ENCODE data around the gene SNX2.

The SNX2 gene

GRCh38 chr5:122770477-122770876 lies 4.4 kb upstream of the SNX2 start:
- no peak for DNase-seq (ENCODE audit: low read depth)
- in situ Hi-C loops (cut with HindIII; ENCODE audit: low sequenced_read_pairs) = no loop called here
- TF ChIP-seq CTCF (IDR thresholded peaks at IDR 0.05; ENCODE audit: low read depth, low read length, missing control alignments) = no peak

GRCh38 chr5:122772446-122772845 lies 2.4 kb upstream of the SNX2 start:
- no peak overlapping the region for H3K4me3 ChIP-seq (ENCODE audit: low read depth, low read length)
- TF ChIP-seq CTCF (IDR thresholded peaks at IDR 0.05; ENCODE audit: low read depth, low read length, missing control alignments) = no peak
- DNase-seq (ENCODE audit: low read depth) = peak; percentile 41
- in situ Hi-C loops (cut with HindIII; ENCODE audit: low sequenced_read_pairs) = no loop called here

More at GRCh38 chr5:122770477-122770876, 4.4 kb upstream of the SNX2 start:
- H3K4me3 ChIP-seq (ENCODE audit: low read depth, low read length) = no peak overlapping the region

- no peak for DNase-seq (ENCODE audit: low read depth)
- no peak for TF ChIP-seq CTCF (IDR thresholded peaks at IDR 0.05; ENCODE audit: low read depth, low read length, missing control alignments)
- in situ Hi-C loops (cut with HindIII; ENCODE audit: low sequenced_read_pairs) = no loop called here
- H3K4me3 ChIP-seq (ENCODE audit: low read depth, low read length) = no peak overlapping the region
These were observed 1.3 kb upstream of the SNX2 start for GRCh38 chr5:122773619-122774018.

- TF ChIP-seq CTCF (IDR thresholded peaks at IDR 0.05; ENCODE audit: low read depth, low read length, missing control alignments) = no peak
- H3K4me3 ChIP-seq (ENCODE audit: low read depth, low read length) = peak overlapping the region; percentile 95
- DNase-seq (ENCODE audit: low read depth) = no peak
- in situ Hi-C loops (cut with HindIII; ENCODE audit: low sequenced_read_pairs) = no loop called here
These were observed 390 bp upstream of the SNX2 start for GRCh38 chr5:122774519-122774860.

- H3K4me3 ChIP-seq (ENCODE audit: low read depth, low read length) = peak overlapping the region; percentile 95
- DNase-seq (ENCODE audit: low read depth) = no peak
- TF ChIP-seq CTCF (IDR thresholded peaks at IDR 0.05; ENCODE audit: low read depth, low read length, missing control alignments) = no peak
- in situ Hi-C loops (cut with HindIII; ENCODE audit: low sequenced_read_pairs) = no loop called here
These were observed 966 bp downstream of the SNX2 start for GRCh38 chr5:122775550-122776542.

- in situ Hi-C loops (cut with HindIII; ENCODE audit: low sequenced_read_pairs) = no loop called here
- no peak for TF ChIP-seq CTCF (IDR thresholded peaks at IDR 0.05; ENCODE audit: low read depth, low read length, missing control alignments)
- no peak for DNase-seq (ENCODE audit: low read depth)
- H3K4me3 ChIP-seq (ENCODE audit: low read depth, low read length) = no peak overlapping the region
These were observed 3.3 kb downstream of the SNX2 start for GRCh38 chr5:122778157-122778556.

All from astrocyte of the cerebellum (primary cell).